Hematopoietic multipotent progenitor cell treated with erythropoietin and hydrocortisone succinate and interleukin-3 and kit ligand, for 8 days (in vitro differentiated cells): ENCODE results near the gene RMI1.
"Not testable (repeated sequence)": the region's sequence is repeated elsewhere in the genome, so short reads cannot be mapped to it uniquely, and the experiment has no call there.

ENCODE experiments used
- DNase-seq: peaks from one replicate; pipeline ENCODE4 v3.0.0-alpha.2; 2015

The RMI1 gene

GRCh38 chr9:84024041-84024575 lies 43.5 kb downstream of the RMI1 start:
- no peak for DNase-seq

DNA sequence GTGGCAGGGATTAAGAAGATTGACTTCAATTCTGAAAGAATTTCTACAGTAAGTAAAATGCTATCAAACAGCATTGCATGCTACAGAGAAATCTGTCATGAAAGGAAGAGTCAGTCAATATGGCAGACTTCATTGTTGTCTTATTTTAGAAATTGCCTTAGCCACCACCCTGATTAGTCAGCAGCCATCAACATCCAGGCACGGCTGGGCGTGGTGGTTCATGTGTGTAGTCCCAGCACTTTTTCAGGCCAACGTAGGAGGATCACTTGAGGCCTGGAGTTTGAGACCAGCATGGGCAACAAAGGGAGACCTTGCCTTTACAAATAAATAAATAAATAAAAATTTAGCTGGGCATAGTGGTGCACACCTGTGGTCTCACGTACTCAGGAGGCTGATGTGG lies 46.6 kb downstream of the RMI1 start:
- no peak for DNase-seq

DNA sequence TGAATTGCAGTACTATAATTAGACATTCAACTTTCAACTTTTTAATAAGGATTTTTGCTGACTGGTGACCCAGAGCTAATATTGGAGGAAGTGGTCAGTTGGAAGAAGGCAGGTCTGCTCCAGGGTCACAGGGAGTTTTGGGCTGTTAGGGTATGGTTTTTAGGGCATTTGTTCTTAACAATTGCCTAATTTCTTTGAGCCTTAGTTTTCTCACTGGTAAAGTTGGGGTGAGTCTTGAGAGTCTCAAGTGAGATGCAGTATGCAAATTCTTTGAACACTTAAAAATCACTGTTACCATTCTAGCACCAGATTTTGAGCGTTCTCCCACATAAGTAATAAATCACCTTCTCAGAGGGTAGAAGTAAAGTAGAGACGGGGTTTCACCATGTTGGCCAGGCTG lies 50.9 kb downstream of the RMI1 start:
- no peak for DNase-seq

GRCh38 chr9:84041857-84042256 lies 61.3 kb downstream of the RMI1 start:
- not testable (repeated sequence) for DNase-seq

- no peak for DNase-seq
Measured at GRCh38 chr9:84045481-84046097, 65.0 kb downstream of the RMI1 start.
